AG09309 (cell line): ENCODE measurements around the gene HTRA3.

Experiments
- DNase-seq: peaks from one replicate; pipeline ENCODE4 v3.0.0-alpha.2; 2010; ENCODE audit warnings: low read depth
- H3K4me3 ChIP-seq: 2 replicates; pipeline ENCODE4 v1.5.1; 2011; ENCODE audit warnings: mild to moderate bottlenecking, low read depth, low read length, moderate library complexity; ENCODE audit not compliant: control insufficient read depth
- CTCF ChIP-seq: IDR thresholded peaks from 2 replicates; pipeline ENCODE4 v1.5.1; 2011; ENCODE audit warnings: mild to moderate bottlenecking, low read depth, low read length, inconsistent platforms; ENCODE audit not compliant: insufficient read depth, control insufficient read depth; ENCODE audit errors: missing control alignments

The HTRA3 gene

GRCh38 chr4:8252301-8253173, 17.0 kb upstream of the HTRA3 start:
- DNase-seq, result no peak
- TF ChIP-seq CTCF, result no peak

GRCh38 chr4:8254076-8254475, 15.5 kb upstream of the HTRA3 start:
- no peak overlapping the region for H3K4me3 ChIP-seq
- no peak for DNase-seq
- no peak for TF ChIP-seq CTCF

More at GRCh38 chr4:8252301-8253173, 17.0 kb upstream of the HTRA3 start:
- H3K4me3 ChIP-seq, result no peak overlapping the region

GRCh38 chr4:8255698-8256441, 13.7 kb upstream of the HTRA3 start:
- no peak for DNase-seq
- no peak for TF ChIP-seq CTCF
- H3K4me3 ChIP-seq, result no peak overlapping the region

GRCh38 chr4:8257854-8258253, 11.7 kb upstream of the HTRA3 start:
- DNase-seq, result no peak
- TF ChIP-seq CTCF, result no peak
- no peak overlapping the region for H3K4me3 ChIP-seq

GRCh38 chr4:8258552-8259212, 10.9 kb upstream of the HTRA3 start:
- no peak for DNase-seq
- no peak for TF ChIP-seq CTCF
- no peak overlapping the region for H3K4me3 ChIP-seq

GRCh38 chr4:8259743-8260430, 9.7 kb upstream of the HTRA3 start:
- no peak overlapping the region for H3K4me3 ChIP-seq
- TF ChIP-seq CTCF, result no peak
- DNase-seq, result no peak
